SK-MEL-5 (cell line): ENCODE data around the gene DSTN. TPM values are rescaled to one million over a fixed set of nuclear protein-coding genes. Genes with fewer than 3 reads are reported as not detected.

Source experiments
- DNase-seq: peaks from one replicate; pipeline ENCODE4 v3.0.0-alpha.2; 2016; ENCODE audit warnings: low read depth, low spot score
- in situ Hi-C: cut with HindIII; loops from 2 replicates; pipeline ENCODE4 v1.10.0; 2016; ENCODE audit warnings: low sequenced_read_pairs, high pct_unique_total_duplicates, low pct_unique_long_range_greater_than_20kb
- polyA plus RNA-seq, 2 experiments: library from polyadenylated mRNA; depleted of rRNA; stranded (reverse); fragments of >200 nt; gene quantifications; 2 replicates each; pipeline ENCODE4 v1.2.3, GENCODE V29; 2015
- total RNA-seq: library from RNA; depleted of rRNA; stranded (reverse); fragments of >200 nt; shearing (Covaris generic); gene quantifications from 2 replicates; pipeline ENCODE4 v1.2.3, GENCODE V29; 2014; rRNA removed

The DSTN gene
- total RNA-seq: 180 and 190 TPM in 2 replicates
- polyA plus RNA-seq (2015; cell fraction: cytosol; rRNA removed): 247 and 260 TPM in 2 replicates
- polyA plus RNA-seq (2015; cell fraction: nucleus; rRNA removed): 41.7 and 43.9 TPM in 2 replicates

DNA sequence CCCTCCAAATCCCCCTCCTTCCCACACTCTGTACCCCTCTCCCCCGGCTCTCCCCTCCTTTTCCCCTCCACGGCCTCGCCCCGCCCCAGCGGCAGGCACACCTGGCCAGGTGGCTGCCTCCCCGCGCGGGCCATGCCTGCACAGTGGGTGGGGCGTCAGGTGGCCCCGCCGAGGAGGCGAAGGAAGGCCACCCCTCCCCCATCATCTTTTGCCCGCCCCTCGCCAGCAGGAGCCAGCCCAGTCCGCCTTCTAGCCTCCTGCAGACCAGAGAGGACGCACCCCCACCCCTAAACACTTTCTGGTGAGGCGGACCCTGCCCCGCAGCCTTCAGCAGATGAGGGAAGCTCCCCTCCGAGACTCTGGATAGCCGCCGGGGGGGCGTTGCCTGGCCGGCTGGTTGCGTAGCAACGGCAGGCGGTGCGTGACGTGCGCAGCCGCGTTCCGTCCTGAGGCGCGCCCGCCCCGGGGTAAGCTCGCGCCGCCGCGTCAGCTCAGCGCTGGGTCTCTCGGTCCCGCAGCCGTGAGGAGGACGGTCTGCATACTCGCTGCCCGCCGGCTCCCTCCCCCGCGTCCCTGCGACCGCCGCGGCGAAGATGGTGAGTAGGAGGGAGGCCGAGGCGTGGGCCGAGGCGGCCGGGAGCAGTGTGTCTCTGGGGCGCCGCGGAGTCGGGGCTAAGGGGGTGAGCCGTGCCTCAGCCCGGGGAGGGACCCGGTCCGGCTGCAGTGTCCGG lies at the start of gene DSTN:
TSS of gene DSTN (plus strand) at position 460 of the 731 bp plus-strand sequence. CDS start at position 594, 134 bp downstream.
- DNase-seq: peak; percentile 95
- in situ Hi-C loops: no loop called here

DNA sequence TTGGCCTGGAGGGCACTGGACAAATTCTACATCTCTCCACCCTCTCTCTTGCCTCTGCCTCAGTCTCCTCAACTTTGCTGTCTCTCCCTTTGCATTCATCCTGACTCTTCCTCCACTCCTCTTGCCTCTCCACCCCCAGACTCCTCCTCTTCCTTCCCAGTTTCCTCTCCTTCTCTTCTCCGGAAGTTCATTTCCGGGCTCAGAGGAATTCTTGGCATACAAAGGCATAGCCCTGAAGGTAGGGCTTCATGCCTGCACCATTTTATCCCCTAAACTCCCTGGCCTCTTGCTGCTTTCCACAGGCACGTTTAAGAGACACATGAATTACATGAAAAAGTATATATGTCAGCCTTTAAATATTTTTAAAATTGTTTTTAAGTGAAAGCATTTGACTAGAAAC lies 49.3 kb upstream of the DSTN start:
- in situ Hi-C loops: loop anchor here (10.0 kb wide), 1 partner anchor 384 kb away; no protein-coding TSS in a partner anchor
- DNase-seq: peak; percentile 46

DNA sequence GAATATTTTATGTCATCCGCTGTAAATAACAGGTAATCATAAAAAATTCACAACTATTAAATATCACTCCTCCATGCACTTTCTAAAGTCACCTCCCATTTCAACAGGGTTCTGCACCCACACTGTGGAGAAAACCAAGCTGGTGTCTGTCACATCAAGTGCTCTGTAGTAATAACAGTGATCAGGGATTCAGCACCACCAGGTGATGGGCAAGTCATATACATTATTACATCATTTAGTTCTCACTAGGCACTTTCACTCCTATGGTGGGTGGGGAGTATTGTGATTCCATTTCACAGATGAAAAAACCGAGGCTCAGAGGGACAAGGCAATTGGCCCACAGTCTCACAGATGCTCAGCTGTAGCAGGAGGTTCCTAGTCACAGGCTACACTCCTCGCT lies 47.3 kb upstream of the DSTN start:
- no peak for DNase-seq
- in situ Hi-C loops: loop anchor here (10.0 kb wide), 1 partner anchor 382 kb away; no protein-coding TSS in a partner anchor

DNA sequence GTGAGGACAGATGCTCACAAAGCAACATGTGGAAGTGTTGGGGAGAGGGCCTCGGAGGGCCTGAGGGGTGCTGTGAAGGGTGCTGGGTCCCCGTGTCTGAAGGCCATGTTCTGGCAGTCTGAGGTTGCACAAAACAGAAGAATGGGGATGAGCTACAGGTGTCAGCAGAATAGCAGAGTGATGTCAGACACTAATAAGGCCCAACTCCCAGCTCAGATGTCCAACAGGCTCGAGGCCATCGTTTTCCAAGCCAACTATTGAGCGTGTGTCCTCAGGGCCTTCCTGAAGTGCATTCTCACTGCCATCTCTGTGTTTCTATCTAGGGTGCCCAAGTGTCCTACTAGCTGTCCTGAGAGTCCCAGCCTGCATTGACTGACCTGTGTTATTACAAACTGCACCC lies 46.5 kb upstream of the DSTN start:
- DNase-seq: no peak
- in situ Hi-C loops: loop anchor here (10.0 kb wide), 1 partner anchor 381 kb away; no protein-coding TSS in a partner anchor

DNA sequence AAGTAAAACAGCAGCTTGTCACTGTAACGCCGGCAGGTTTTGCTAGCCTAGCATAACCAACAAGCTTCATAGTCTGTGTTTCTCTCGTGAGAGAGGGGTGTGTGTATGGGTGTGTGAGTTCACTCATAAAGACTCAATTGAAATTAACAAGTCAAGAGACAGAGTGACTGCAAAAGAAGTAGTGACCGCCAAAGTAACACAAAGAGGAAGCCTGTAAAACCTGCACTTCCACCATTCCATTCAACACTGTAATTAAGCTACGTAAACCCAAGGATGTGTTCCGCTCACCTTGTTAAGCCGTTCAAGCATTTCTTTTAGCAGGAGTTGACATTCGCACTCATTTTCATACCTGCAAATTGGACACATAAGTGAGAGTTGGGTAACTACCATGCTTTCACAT lies 45.3 kb upstream of the DSTN start:
- in situ Hi-C loops: loop anchor here (10.0 kb wide), 1 partner anchor 380 kb away; no protein-coding TSS in a partner anchor

DNA sequence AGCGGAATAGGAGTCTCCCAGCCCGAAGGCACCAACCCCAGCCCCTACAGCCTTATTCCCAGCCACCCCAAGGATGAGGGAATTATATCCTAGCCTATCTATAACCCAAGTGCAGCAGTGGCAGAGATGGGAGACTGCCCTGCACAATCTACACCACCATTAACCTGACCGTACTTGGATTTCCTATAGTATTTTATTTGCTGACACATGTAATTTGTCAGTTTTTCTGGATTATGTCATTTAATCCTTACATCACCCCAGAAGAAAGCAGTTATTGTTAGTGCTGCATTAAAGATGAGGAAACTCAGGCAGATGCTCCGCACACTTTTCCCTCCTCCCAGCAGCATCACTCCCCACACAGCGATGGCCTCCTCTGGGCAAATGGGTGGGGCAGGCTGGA lies 44.7 kb upstream of the DSTN start:
- DNase-seq: no peak
- in situ Hi-C loops: loop anchor here (10.0 kb wide), 1 partner anchor 380 kb away; no protein-coding TSS in a partner anchor

More for the DNA sequence above, 45.3 kb upstream of the DSTN start:
- no peak for DNase-seq

DNA sequence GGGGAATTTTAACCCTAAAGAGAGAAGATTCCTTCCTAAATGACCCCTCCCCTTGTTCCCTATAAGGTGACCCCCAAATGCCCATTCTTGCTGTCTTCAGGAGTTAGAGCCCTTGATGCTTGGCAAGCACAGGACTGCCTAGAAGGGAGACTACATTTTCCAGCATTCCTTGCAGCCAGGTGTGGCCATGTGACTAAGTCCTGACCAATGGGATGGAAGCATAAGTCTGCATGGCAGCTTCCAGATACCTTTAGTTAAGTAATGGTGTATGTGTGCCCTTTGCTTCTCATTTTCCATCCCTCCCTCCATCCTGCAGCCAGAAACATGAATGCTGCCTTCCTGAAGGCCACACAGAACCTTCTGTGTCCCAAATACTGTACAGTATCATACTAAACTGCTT lies 44.2 kb upstream of the DSTN start:
- in situ Hi-C loops: loop anchor here (10.0 kb wide), 1 partner anchor 379 kb away; no protein-coding TSS in a partner anchor
- DNase-seq: peak; percentile 76

DNA sequence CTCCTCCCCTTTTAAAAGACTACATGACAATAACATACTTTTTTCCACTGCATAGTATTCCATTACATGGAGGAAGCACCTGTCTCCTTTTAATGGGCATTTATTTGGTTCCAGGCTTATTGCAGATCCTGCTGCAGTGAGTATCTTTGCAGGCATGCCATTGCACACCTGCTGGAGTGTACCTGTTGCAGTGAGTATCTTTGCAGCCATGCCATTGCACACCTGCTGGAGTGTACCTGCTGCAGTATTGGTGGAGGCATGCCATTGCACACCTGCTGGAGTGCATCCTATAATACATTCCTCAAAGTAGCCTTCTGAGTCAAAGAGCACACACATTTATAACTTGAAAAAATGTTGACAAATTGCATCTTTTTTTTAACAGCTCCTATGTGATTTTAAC lies 40.3 kb upstream of the DSTN start:
- in situ Hi-C loops: loop anchor here (10.0 kb wide), 1 partner anchor 375 kb away; no protein-coding TSS in a partner anchor
- DNase-seq: no peak

DNA sequence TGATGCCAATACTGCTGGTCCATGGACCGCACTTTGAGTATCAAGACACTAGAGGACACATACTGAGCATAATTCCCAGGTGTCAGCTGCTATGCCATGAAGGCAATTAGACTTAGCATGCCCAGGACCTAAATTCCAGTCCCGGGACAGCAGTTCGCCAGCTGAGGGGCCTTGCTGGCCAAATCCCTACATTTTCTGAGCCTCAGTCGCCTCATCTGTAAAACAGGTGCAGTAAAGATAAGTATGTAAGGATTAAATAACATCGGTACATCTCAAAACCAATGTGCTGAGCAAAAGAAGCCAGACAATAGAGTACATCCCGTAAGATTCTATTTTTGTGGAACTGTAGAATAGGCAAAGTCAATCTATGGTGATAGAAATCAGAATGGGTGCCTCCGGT lies 39.7 kb upstream of the DSTN start:
- DNase-seq: no peak
- in situ Hi-C loops: no loop called here

DNA sequence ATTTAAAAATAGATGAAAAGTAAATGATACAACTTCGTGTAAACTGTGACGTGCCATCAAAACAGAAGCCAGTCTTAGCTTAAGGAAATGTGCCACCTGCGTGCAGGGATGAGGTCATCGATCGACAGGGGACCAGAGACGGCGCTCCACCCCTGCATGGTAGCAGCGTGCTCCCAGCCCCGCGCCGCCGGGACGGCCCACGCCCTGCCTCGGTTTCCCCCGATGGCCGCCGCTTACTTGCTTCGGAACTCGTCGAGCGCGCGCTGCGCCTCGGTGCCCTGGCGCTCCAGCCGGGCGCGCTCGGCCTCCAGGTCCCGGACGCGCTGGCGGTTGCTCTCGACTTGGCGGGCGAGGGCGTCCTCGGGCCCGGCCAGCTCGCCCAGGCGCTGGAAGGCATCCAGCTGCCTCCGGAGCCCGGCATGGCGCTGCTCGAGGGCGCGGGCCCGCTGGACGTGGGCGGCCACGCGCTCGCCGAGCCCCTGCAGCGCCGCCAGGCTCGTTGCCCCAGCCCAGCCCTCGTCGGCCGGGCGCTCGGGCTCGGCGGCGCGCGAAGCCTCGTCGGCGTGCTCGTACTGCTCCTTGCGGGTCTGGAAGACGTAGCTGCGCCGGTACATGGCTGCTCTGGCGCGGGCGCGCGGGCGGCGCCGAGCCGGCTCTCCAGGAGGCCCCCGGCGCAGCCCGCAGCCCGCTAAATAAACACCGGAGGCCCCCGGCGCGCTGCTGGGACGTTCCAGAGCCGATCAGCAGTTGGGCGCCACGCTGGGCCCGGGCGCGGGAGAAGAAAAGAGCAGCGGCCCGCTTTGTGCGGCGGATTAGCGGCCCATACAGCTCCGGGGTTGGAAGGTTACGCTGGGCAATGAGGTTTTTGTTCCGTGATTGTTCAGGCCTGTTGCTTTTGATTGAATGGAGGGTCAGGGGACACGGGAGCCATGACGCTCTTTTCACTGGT lies 38.9 kb upstream of the DSTN start, which contains the start of gene BFSP1:
TSS of gene BFSP1 (minus strand) at position 664 of the 949 bp plus-strand sequence. CDS start at position 614, 50 bp downstream.
- in situ Hi-C loops: no loop called here

DNA sequence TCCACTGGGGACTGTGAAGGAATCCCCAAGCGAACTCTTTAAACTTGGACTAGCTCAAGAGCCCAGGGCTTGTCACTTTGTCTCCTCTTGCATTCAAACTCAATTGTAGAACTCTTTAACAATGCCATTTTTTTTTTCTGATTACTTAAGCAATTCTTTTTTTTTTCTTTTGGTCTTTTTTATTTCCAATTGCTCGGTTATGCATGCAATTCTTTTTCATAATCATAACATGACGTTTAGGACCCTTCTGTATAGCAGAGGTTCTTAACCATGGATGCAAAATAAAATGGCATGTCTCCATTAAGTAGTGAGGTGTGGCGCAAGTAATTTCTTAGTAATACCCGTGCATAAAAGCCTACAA lies 38.2 kb upstream of the DSTN start:
- in situ Hi-C loops: no loop called here
- DNase-seq: no peak

More for the DNA sequence above, 38.9 kb upstream of the DSTN start, which contains the start of gene BFSP1:
- peak; percentile 64 for DNase-seq

DNA sequence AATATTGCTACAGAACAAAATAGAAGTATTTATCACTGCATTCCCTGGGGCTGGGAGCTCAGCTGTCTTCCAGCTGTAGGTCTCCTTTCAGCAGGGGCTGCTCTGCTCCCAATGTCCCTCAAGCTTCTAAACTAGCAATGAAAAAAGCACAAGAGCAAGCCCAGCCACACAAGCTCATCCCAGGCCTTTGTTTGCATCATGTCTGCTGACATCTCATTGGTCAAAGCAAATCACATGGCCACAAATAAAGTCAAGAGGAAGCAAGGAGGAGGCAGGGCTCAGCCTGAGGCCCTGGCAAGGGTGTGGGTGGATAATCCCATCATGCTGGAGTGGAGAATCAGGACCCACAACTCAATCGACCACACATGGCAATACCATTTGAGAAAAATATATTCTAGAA lies 36.5 kb upstream of the DSTN start:
- in situ Hi-C loops: no loop called here

DNA sequence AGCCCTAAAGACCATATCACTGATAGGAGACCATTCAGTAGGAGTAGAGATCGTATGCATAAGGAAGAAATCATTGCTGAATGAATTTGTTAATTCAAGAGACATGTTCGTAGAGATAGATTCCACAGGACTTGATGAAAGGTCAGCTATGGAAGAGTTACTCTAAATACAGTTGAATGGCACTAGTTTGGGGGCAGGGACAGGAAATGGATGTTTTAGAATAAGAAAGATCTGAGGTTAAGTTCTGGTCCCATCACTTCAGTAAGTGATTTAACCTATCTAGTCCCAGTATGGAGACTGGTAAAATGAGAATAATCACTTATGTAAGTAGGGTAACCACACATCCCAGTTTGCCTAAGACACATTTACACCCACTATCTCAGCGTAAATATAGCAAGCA lies 35.8 kb upstream of the DSTN start:
- in situ Hi-C loops: no loop called here
- no peak for DNase-seq

More for the DNA sequence above, 36.5 kb upstream of the DSTN start:
- DNase-seq: peak; percentile 88

DNA sequence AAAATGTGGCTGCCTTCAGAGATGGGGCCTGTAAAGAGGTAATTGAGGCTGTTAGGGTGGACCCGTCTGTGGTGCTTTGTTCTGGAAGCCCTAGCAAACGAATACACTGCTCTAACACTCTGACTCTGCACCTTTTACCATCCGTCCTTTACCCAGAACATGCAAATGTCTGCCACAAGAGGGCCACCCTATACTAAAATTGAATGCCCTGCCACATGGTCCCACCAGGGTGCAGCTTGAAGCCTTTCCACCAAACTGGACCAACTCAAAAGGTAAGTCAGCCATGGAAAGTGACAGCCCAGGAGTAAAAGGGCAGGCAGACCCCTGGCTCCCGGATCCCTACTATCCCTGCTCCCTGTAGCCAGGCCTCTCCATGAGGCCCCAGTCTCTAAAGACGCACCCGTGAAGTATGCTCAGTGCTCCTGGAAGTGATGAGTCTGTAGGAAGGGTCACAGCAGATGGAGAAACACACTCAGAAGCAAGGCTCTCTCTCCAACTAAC lies 32.9 kb upstream of the DSTN start:
- in situ Hi-C loops: no loop called here
- DNase-seq: peak; percentile 91

DNA sequence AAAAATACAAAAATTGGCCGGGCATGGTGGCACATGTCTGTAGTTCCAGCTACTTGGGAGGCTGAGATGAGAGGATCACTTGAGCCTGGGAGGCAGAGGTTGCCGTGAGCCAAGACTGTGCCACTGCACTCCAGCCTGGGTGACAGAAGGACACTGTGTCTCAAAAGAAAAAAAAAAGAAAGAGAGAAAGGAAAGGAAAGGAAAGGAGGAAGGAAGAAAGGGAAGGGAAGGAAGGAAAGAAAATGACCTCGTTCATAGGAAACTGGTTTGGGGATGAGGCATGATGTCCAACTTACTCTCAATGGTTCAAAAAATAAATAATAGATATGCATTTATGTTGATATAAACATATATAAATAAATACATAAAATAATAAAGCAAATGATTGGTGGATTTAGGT lies 31.9 kb upstream of the DSTN start:
- DNase-seq: no peak
- in situ Hi-C loops: no loop called here

DNA sequence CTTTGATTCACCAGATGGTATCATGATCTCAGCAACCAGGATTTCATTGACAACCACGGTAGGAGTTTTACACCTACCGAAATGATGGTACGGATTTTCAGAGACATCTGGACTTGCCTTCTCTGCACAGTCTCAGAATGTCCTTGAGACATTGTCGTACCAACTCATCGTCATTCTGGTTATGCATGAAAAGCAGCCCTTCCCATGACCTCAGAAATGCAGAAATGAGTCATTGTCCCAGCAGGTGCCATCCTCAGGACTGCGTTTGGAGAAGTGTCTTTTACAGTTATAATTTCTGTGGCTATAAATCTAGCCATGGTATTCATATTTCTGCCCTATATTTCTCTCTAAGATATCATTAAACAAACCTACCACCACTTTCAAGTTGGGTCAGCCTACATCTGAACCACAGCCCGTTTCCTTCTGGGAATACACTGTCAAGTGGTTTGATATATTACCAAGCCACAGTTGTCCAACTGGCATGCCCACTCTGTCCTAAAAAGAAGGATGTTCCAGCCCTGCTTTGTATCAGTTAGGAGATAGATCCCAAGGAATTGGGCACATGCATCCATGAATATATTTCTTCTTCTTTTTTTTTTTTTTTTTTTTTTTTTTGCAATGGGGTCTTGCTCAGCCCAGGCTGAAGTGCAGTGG lies 31.2 kb upstream of the DSTN start:
- DNase-seq: no peak

DNA sequence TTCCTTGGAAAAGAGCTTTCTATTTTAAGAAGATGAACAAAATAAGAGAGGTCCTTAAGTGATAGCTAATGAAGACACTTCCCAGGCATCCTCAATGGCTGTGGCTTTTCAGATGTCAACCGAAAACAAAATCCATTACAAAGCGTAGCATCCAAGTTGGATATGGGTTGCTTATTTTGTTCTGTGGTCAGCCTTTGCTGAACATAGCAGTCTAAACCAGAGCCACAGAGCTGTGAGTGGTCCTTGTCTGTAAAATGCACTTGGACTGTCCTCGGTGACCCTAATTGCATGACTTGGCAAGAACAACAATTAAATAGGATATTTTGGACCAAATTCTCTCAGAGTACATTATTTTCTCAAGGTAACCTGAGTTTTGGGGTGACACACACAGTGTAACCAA lies 28.3 kb upstream of the DSTN start:
- DNase-seq: no peak
- in situ Hi-C loops: loop anchor here (5.0 kb wide), 1 partner anchor 51 kb away; no protein-coding TSS in a partner anchor

More for the DNA sequence above, 31.2 kb upstream of the DSTN start:
- in situ Hi-C loops: no loop called here
